Measurements from ENCODE around the gene COG5. TPM values are rescaled to one million over a fixed set of nuclear protein-coding genes. Genes with fewer than 3 reads are reported as not detected.

The COG5 gene
- total and polyA plus RNA-seq, 9 of the 15 experiments (the other 6 are each of a cell fraction or from before 2014, with no cell fraction given): 15.3 to 75.1 (median 56.4) TPM

GRCh38 chr7:107404740-107405537 is 158.8 kb downstream of the COG5 start:
- 70% methylated on average over 4 of the region's 4 CpGs for WGBS (ENCODE audit: insufficient coverage, low coverage, missing lambda C conversion rate)
- no TSS peak for BruUV-seq (replicated peaks)
- TF ChIP-seq RBM25 (IDR thresholded peaks at IDR 0.05; ENCODE audit: low read depth, low read length, severe bottlenecking): peak; percentile 17
- no peak for TF ChIP-seq CHD1 (IDR thresholded peaks at IDR 0.05; ENCODE audit: low read length)
- TF ChIP-seq ZNF444 (CRISPR knock-in tag; IDR thresholded peaks at IDR 0.05): no peak
- TF ChIP-seq E2F1 (CRISPR knock-in tag; IDR thresholded peaks at IDR 0.05): 0 out of 2 replicates have a peak, but pooled peaks have one; percentile 31
- TF ChIP-seq ZNF146 (CRISPR knock-in tag; IDR thresholded peaks at IDR 0.05; ENCODE audit: unreplicated experiment): no peak
- TF ChIP-seq PTTG1 (tag; IDR thresholded peaks at IDR 0.05; ENCODE audit: low read depth): no peak
- TF ChIP-seq SMAD4 (CRISPR knock-in tag; conservative IDR thresholded peaks at IDR 0.05): 0 out of 2 replicates have a peak, but pooled peaks have one; percentile 21
- 0 out of 2 replicates have a peak, but pooled peaks have one; percentile 27 for TF ChIP-seq ZBTB40 (IDR thresholded peaks at IDR 0.05)
- no peak for TF ChIP-seq ZBTB40 (CRISPR knock-in tag; IDR thresholded peaks at IDR 0.05)
- no peak overlapping the region for H2AFZ ChIP-seq (ENCODE audit: low read depth, low read length)
- in situ Hi-C loops (cut with MboI): no loop called here
- no peaks in the 10 kb centered on the region for H4K20me1 ChIP-seq (replicated peaks; ENCODE audit: control insufficient read depth, insufficient read depth, low read length)
- H3K9ac ChIP-seq (ENCODE audit: insufficient read depth in 1 of 2, low read depth in 2 of 2, low read length in 2 of 2): no peak overlapping the region
- ATAC-seq: peak; percentile 50
- H3K79me2 ChIP-seq (ENCODE audit: control insufficient read depth, insufficient read depth, low read length): no peaks in the 10 kb centered on the region
- CTCF ChIA-PET (ENCODE audit: low intra/inter-chr PET ratio): interaction anchor here (0.7 kb wide), 1 partner anchor 61 kb away, joined by 5 read pairs; no protein-coding TSS in a partner anchor
- intact Hi-C loops (cut with micrococcal nuclease): no loop called here
- H3K9me3 ChIP-seq (replicated peaks; ENCODE audit: control insufficient read depth, insufficient read depth, low read depth, low read length): no peaks in the 10 kb centered on the region
- POLR2A ChIA-PET: interaction anchor here (0.7 to 1.3 kb wide), 3 partner anchors 12 to 20 kb away, joined by 3 to 5 read pairs (median 3); no protein-coding TSS in a partner anchor
- FAIRE-seq: no peak
- H3K9me1 ChIP-seq (ENCODE audit: control insufficient read depth, insufficient read depth, low read length): no peaks in the 10 kb centered on the region
- no peak overlapping the region for H3K4me2 ChIP-seq (ENCODE audit: insufficient read depth, low read length)
- H3K27me3 ChIP-seq (ENCODE audit: control insufficient read depth in 2 of 2, insufficient read depth in 2 of 2, low read length in 2 of 2): no peaks in the 10 kb centered on the region
- H3K4me3 ChIP-seq: no peak overlapping the region
- peak overlapping the region; percentile 13; the same call in 2 of the 3 replicates for H3K27ac ChIP-seq (ENCODE audit: extremely low read depth, low read depth, low read length)
- DNase-seq (ENCODE audit: extremely low read depth in 1 of 4, low spot score in 3 of 4): no peak
- H3K4me1 ChIP-seq (replicated peaks in 1 of 2; ENCODE audit: control insufficient read depth in 2 of 2, insufficient read depth in 2 of 2, low read length in 2 of 2): no peaks in the 10 kb centered on the region
- H3K36me3 ChIP-seq (ENCODE audit: control insufficient read depth, insufficient read depth, low read length): peaks cover 3% of the 10 kb centered on the region; the same call in 1 of the 3 replicates
